Smooth muscle cell (in vitro differentiated cells): Measurements from ENCODE around the gene METTL24. TPM values are rescaled to one million over a fixed set of nuclear protein-coding genes. Genes with fewer than 3 reads are reported as not detected.

ENCODE experiments used
- DNase-seq: peaks from one replicate; lab custom pipeline; 2025; ENCODE audit not compliant: unreplicated experiment; lab: John Stamatoyannopoulos, UW
- H2AFZ ChIP-seq: fragments of 200-600 bp; sonication (generic); 2 replicates; pipeline ENCODE4 v1.6.0; 2016; ENCODE audit warnings: antibody characterized with exemption, low read depth, mild to moderate bottlenecking
- H3F3A ChIP-seq: fragments of 200-600 bp; sonication (generic); 2 replicates; pipeline ENCODE4 v1.6.0; 2017; ENCODE audit warnings: antibody characterized with exemption, low read depth
- H3K27ac ChIP-seq: fragments of 200-600 bp; sonication (generic); 2 replicates; pipeline ENCODE4 v1.5.1; 2016; ENCODE audit warnings: low read depth, mild to moderate bottlenecking
- H3K27me3 ChIP-seq: fragments of 200-600 bp; sonication (generic); 2 replicates; pipeline ENCODE4 v1.6.1; 2016; ENCODE audit warnings: low read depth, mild to moderate bottlenecking
- H3K36me3 ChIP-seq: fragments of 200-600 bp; sonication (generic); 2 replicates; pipeline ENCODE4 v1.5.1; 2016; ENCODE audit warnings: low read depth
- H3K4me1 ChIP-seq: fragments of 200-600 bp; sonication (generic); 2 replicates; pipeline ENCODE4 v1.5.1; 2016; ENCODE audit warnings: low read depth
- H3K4me2 ChIP-seq: fragments of 200-600 bp; sonication (generic); 2 replicates; pipeline ENCODE4 v1.6.0; 2016; ENCODE audit warnings: mild to moderate bottlenecking
- H3K4me3 ChIP-seq: fragments of 200-600 bp; sonication (generic); 2 replicates; pipeline ENCODE4 v1.5.1; 2016; ENCODE audit warnings: mild to moderate bottlenecking
- H3K79me2 ChIP-seq: fragments of 200-600 bp; sonication (generic); 2 replicates; pipeline ENCODE4 v1.6.0; 2016; ENCODE audit warnings: low read depth, mild to moderate bottlenecking
- H3K9ac ChIP-seq: fragments of 200-600 bp; sonication (generic); 2 replicates; pipeline ENCODE4 v1.6.0; 2016; ENCODE audit warnings: low read depth
- H3K9me3 ChIP-seq: fragments of 200-600 bp; sonication (generic); replicated peaks from 2 replicates; pipeline ENCODE4 v1.5.1; 2016; ENCODE audit warnings: low read depth
- H4K20me1 ChIP-seq: fragments of 200-600 bp; sonication (generic); 2 replicates; pipeline ENCODE4 v1.6.0; 2016; ENCODE audit warnings: low read depth
- CTCF ChIP-seq: fragments of 200-600 bp; sonication (generic); IDR thresholded peaks from 2 replicates; pipeline ENCODE4 v1.5.1; 2017; ENCODE audit warnings: borderline replicate concordance, mild to moderate bottlenecking, antibody characterized with exemption; ENCODE audit not compliant: insufficient read depth, poor library complexity, severe bottlenecking
- WGBS: methylation state at CpG from one replicate; pipeline ENCODE4 v1.1.7; 2016; ENCODE audit warnings: low lambda C conversion rate; 5-methylcytosine and 5-hydroxymethylcytosine counted together
- polyA plus RNA-seq: library from polyadenylated mRNA; unstranded; fragments of >200 nt; fragmentation: Nextera tagmentation; extraction: Ambion mirVana; gene quantifications from 2 replicates; pipeline ENCODE4 v1.2.1, GENCODE V29; 2016
- total RNA-seq: library from RNA; depleted of rRNA; stranded (reverse); fragments of >200 nt; gene quantifications from 2 replicates; pipeline ENCODE4 v1.2.3, GENCODE V29; 2014

The METTL24 gene
- total and polyA plus RNA-seq, 2 experiments from 2014 or later = 0.74 to 2.6 TPM

- Histone ChIP-seq H3K36me3 (no peaks in the 10 kb centered on the region), H3K27ac (no peak overlapping the region), H4K20me1 (no peaks in the 10 kb centered on the region), H3K9me3 (no peaks in the 10 kb centered on the region), H3K4me1 (peaks cover 26% of the 10 kb centered on the region), H3K4me3 (no peak overlapping the region), H3K27me3 (no peaks in the 10 kb centered on the region), H3K4me2 (no peak overlapping the region), H3F3A (no peaks in the 10 kb centered on the region), H3K9ac (no peak overlapping the region), H2AFZ (no peak overlapping the region), H3K79me2 (no peaks in the 10 kb centered on the region)
- WGBS = 91% methylated on average over 5 of the region's 5 CpGs
- no peak for TF ChIP-seq CTCF
- no peak for DNase-seq
These were observed 59.2 kb downstream of the METTL24 start for GRCh38 chr6:110298916-110299315.

GRCh38 chr6:110298411-110298810 is 59.7 kb downstream of the METTL24 start:
- Histone ChIP-seq H3K27ac (no peak overlapping the region), H3K4me3 (no peak overlapping the region), H3K4me2 (no peak overlapping the region), H3F3A (no peaks in the 10 kb centered on the region), H4K20me1 (no peaks in the 10 kb centered on the region), H3K36me3 (no peaks in the 10 kb centered on the region), H3K27me3 (no peaks in the 10 kb centered on the region), H3K79me2 (no peaks in the 10 kb centered on the region), H3K4me1 (peaks cover 26% of the 10 kb centered on the region), H2AFZ (no peak overlapping the region), H3K9ac (no peak overlapping the region), H3K9me3 (no peaks in the 10 kb centered on the region)
- no peak for TF ChIP-seq CTCF
- no peak for DNase-seq
- WGBS = 84% methylated on average over 2 of the region's 2 CpGs

GRCh38 chr6:110296241-110297025 is 61.7 kb downstream of the METTL24 start:
- 88% methylated on average over 11 of the region's 11 CpGs for WGBS
- H3K9ac ChIP-seq = no peak overlapping the region
- H3F3A ChIP-seq = no peaks in the 10 kb centered on the region
- H3K4me2 ChIP-seq = peak overlapping the region; percentile 10
- no peaks in the 10 kb centered on the region for H4K20me1 ChIP-seq
- no peaks in the 10 kb centered on the region for H3K36me3 ChIP-seq
- peak overlapping the region; percentile 17 for H3K4me3 ChIP-seq
- H3K27ac ChIP-seq = no peak overlapping the region
- H3K27me3 ChIP-seq = no peaks in the 10 kb centered on the region
- no peak for DNase-seq
- TF ChIP-seq CTCF = no peak
- H3K4me1 ChIP-seq = peaks cover 26% of the 10 kb centered on the region
- H3K9me3 ChIP-seq = no peaks in the 10 kb centered on the region
- no peaks in the 10 kb centered on the region for H3K79me2 ChIP-seq
- H2AFZ ChIP-seq = no peak overlapping the region
